ENCODE data around the gene NR3C2. TPM values are rescaled to one million over a fixed set of nuclear protein-coding genes. Genes with fewer than 3 reads are reported as not detected.
"Not testable (repeated sequence)": the region's sequence is repeated elsewhere in the genome, so short reads cannot be mapped to it uniquely, and the experiment has no call there.

The NR3C2 gene
- total and polyA plus RNA-seq, 2 of the 4 experiments (the other 2 are of a cell fraction): 1.1 to 2.3 TPM

GRCh38 chr4:148323316-148323715 is 118.9 kb downstream of the NR3C2 start:
- H3K23ac ChIP-seq (ENCODE audit: low read depth, low read length); H3K9ac ChIP-seq (ENCODE audit: low read depth, low read length); H3K27me3 ChIP-seq (ENCODE audit: control insufficient read depth, insufficient read depth, low read length); H2AK9ac ChIP-seq (replicated peaks; ENCODE audit: low read depth, low read length, poor library complexity); H3K9me3 ChIP-seq (ENCODE audit: control insufficient read depth, insufficient read depth, low read length); dilution Hi-C loops (cut with HindIII; ENCODE audit: low sequenced_read_pairs, unreplicated experiment); H3K36me3 ChIP-seq (ENCODE audit: control insufficient read depth, insufficient read depth, low read length); H2AK5ac ChIP-seq (ENCODE audit: low read depth, low read length); H3K56ac ChIP-seq (ENCODE audit: extremely low read depth, insufficient read depth, low read length); H3K4ac ChIP-seq (ENCODE audit: low read depth, low read length); H4K91ac ChIP-seq (ENCODE audit: insufficient read depth, low read depth, low read length); H4K20me1 ChIP-seq (ENCODE audit: insufficient read depth, low read length); BruUV-seq (replicated peaks); H2BK120ac ChIP-seq (ENCODE audit: low read depth, low read length); H4K8ac ChIP-seq (ENCODE audit: low read depth in 2 of 2, low read length in 2 of 2); DNase-seq; H3K27ac ChIP-seq (ENCODE audit: insufficient read depth, low read length); H3K9me1 ChIP-seq (ENCODE audit: insufficient read depth, low read length); H3K4me2 ChIP-seq (ENCODE audit: low read depth, low read length); in situ Hi-C loops (cut with MboI; ENCODE audit: low sequenced_read_pairs); ATAC-seq (ENCODE audit: low read depth); H3K18ac ChIP-seq (ENCODE audit: low read depth, low read length); CTCF ChIA-PET; H3K79me1 ChIP-seq (ENCODE audit: low read depth in 1 of 2, low read length in 2 of 2); H4K5ac ChIP-seq (ENCODE audit: low read depth, low read length); H2AFZ ChIP-seq (replicated peaks; ENCODE audit: low read length, poor library complexity); intact Hi-C loops (cut with micrococcal nuclease); H3K4me1 ChIP-seq (ENCODE audit: control insufficient read depth, insufficient read depth, low read length); H3K4me3 ChIP-seq (ENCODE audit: insufficient read depth, low read depth, low read length); POLR2A ChIA-PET (ENCODE audit: unreplicated experiment); H2BK5ac ChIP-seq (ENCODE audit: low read depth, low read length, poor library complexity, severe bottlenecking); H3K14ac ChIP-seq (replicated peaks; ENCODE audit: low read depth, low read length); H2BK15ac ChIP-seq (ENCODE audit: low read depth, low read length); H2BK20ac ChIP-seq (ENCODE audit: low read depth, low read length): not testable (repeated sequence)
- WGBS, 2 experiments (ENCODE audit: extremely low coverage in 2 of 2, insufficient read length in 1 of 2): 60% methylated on average over 2 of the region's 17 CpGs; no CpG with 5 or more reads in 1 of the 2 experiments

Data from IMR-90 (cell line).